ENCODE results near the gene SLC38A8. TPM values are rescaled to one million over a fixed set of nuclear protein-coding genes. Genes with fewer than 3 reads are reported as not detected.
A peak's percentile ranks its signal among the peaks of the same experiment; 100 is the strongest.

Gene SLC38A8
- total RNA-seq, 1 donor from 2014 or later: not detected

DNA sequence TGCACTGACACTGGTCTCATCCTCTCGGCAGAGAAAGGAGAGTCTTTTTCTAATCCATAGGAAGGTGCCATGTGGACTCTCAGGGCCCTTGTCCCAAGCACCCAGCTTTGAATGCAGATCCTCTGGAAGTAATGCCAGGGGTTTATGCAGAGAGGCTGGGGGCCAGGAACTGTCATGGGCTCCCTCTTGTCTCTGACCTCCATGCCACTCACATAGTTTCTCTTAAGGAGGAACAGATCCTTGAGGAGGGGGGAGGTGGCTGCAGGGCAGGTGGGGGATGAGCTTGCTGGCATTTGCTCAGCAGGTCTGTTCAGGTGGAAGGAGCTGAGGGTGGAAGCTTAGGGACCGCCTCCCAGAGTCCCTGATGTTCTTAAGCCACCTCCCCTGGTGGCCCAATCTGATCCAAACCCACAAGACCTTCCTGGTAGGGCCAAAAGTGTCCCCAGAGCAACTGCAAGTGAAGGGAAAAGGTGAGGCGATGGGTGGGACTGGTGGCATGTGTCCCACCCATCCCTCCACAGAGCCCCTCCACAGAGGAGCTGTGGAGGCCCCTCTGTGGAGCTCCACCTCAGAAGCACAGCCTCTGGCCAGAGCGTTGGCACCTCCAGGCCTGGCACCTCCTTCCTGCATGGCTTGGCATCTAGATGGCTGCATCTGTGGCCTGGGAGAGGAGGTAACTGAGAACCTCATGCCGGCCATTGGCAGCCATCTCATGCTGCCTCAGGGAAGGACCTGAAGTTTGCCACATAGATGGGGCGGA is 65.4 kb downstream of the SLC38A8 start:
- H3K4me1 Mint-ChIP-seq: no peaks in the 10 kb centered on the region
- H3K27ac Mint-ChIP-seq: no peak overlapping the region
- H3K9me3 Mint-ChIP-seq: no peaks in the 10 kb centered on the region
- intact Hi-C loops (cut with micrococcal nuclease): no loop called here
- no peaks in the 10 kb centered on the region for H3K36me3 Mint-ChIP-seq (ENCODE audit: low read depth)
- DNase-seq: no peak
- no peak overlapping the region for H3K4me3 Mint-ChIP-seq
- H3K27me3 Mint-ChIP-seq: no peaks in the 10 kb centered on the region

DNA sequence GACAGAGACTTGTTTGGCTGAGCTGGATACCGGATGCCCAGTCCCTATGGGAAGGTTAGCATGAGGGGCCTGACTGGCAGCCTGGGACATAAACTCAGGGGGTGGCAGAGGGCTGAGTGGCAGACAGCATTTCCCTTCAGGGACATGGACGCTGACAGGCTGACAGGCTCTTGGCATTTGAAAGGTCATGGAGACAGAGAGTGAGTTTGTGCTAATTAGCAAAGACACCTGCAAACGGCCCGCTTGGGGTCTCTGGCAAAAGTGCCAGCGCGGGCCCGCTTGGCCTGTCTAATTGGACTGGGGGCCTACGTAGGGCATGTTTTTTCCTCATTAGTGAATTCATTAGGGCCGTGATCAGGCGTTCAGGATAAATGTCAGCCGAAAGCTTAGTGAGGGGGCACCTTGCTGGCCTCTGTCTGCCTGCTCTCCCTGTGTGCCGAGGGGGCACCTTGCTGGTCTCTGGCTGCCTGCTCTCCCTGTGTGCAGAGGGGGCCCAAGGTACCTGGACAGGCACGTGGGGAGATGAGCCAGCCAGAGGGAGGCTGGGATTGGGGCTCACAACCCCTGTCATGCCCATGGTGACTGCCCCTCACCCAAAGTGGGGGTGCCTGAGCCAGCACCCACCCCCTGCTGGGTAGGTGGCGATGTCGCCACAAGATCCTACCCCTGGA is 66.9 kb downstream of the SLC38A8 start:
- intact Hi-C loops (cut with micrococcal nuclease): no loop called here
- Mint-ChIP-seq H3K4me1 (no peaks in the 10 kb centered on the region), H3K4me3 (no peak overlapping the region)

DNA sequence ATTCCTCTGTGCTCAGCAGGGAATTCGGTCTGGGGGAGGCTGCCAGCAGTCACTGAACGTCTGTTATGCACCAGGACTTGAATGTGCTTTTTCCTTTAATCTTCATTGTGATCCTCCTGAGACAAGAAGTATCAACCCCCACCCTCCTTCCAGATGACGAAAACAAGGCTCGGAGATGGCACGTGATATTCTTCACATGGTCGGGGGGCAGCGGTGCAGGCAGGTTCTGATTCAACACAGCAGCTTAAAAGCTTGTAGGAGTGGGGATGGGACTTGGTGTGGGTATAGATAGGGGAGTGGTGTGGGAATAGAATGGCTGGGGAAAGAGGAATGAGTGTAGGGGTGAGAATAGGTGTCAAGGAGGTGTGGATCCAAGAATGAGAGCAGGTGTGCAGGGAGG is 68.1 kb downstream of the SLC38A8 start:
- H3K36me3 Mint-ChIP-seq (ENCODE audit: low read depth): no peaks in the 10 kb centered on the region
- H3K9me3 Mint-ChIP-seq: no peaks in the 10 kb centered on the region
- no peak for DNase-seq
- H3K27me3 Mint-ChIP-seq: peaks cover 7% of the 10 kb centered on the region
- intact Hi-C loops (cut with micrococcal nuclease): no loop called here
- no peaks in the 10 kb centered on the region for H3K4me1 Mint-ChIP-seq
- H3K27ac Mint-ChIP-seq: no peak overlapping the region
- no peak overlapping the region for H3K4me3 Mint-ChIP-seq

More for the DNA sequence above, 66.9 kb downstream of the SLC38A8 start:
- H3K36me3 Mint-ChIP-seq (ENCODE audit: low read depth): no peaks in the 10 kb centered on the region
- H3K27ac Mint-ChIP-seq: no peak overlapping the region
- no peak for DNase-seq
- no peaks in the 10 kb centered on the region for H3K27me3 Mint-ChIP-seq
- H3K9me3 Mint-ChIP-seq: no peaks in the 10 kb centered on the region

DNA sequence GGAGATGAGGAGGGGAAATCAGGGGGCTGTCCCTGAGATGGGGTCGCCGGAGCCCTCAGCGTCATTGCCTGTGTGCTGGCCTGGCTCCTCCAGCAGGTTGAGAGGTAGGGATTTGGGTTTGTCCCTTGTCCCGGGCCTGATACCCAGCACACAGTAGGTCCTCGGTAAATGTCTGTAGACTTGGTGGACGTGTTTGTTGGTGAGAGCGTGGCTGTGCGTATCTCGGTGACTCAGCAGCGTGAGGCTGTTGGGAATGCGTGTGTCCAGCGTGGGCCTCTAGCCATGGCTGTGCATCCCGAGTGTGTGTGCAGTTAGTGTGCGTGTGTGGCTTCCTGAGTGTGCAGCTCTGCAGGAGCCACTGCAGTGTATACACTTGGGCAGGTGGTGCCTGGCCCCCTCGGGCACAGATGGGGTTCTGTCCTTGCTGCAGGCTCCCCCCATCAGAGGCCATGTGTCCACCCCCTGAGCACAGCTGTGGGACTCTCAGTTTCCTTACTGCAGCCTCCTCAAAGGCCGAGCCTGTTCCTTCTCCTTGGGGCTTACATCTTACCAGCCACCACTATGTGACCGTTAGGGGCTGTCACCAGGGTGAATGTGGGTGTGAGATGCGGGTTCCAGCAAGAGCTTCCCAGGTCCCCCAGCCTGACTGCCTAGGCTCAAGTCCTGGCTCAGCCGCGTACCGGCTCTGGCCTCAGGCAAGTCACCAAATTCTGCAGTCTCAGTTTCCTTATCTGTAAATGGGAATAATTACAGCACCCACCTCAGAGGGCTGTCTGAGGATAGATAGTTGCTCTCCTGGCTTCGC is 68.8 kb downstream of the SLC38A8 start:
- Mint-ChIP-seq H3K27ac (no peak overlapping the region), H3K27me3 (peaks cover 11% of the 10 kb centered on the region), H3K9me3 (no peaks in the 10 kb centered on the region), H3K36me3 (ENCODE audit: low read depth) (no peaks in the 10 kb centered on the region), H3K4me1 (peaks cover 3% of the 10 kb centered on the region), H3K4me3 (no peak overlapping the region)
- intact Hi-C loops (cut with micrococcal nuclease): no loop called here
- DNase-seq: no peak

DNA sequence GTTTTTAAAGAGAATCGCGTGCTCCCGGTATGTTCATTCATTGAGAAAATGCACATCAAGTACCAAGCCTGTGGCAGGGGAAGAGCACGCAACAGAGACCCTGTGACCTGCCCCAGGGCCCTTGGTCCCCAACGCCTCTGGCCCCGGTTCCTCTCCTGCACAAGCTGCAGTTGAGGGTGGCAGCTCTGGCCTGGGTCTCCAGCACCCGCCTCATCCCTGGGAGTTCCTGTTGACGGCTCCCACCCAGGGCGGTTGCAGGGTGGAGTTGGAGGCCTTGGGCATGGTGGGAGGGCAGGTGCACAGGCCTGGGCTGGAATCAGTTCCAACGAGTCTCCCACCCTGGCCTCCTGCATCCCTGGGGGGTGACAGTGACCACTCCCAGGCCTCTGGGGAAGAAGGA is 69.5 kb downstream of the SLC38A8 start:
- Mint-ChIP-seq H3K4me3 (no peak overlapping the region), H3K27ac (no peak overlapping the region), H3K4me1 (peaks cover 3% of the 10 kb centered on the region), H3K27me3 (peaks cover 11% of the 10 kb centered on the region), H3K36me3 (ENCODE audit: low read depth) (no peaks in the 10 kb centered on the region), H3K9me3 (no peaks in the 10 kb centered on the region)
- intact Hi-C loops (cut with micrococcal nuclease): no loop called here
- DNase-seq: no peak

DNA sequence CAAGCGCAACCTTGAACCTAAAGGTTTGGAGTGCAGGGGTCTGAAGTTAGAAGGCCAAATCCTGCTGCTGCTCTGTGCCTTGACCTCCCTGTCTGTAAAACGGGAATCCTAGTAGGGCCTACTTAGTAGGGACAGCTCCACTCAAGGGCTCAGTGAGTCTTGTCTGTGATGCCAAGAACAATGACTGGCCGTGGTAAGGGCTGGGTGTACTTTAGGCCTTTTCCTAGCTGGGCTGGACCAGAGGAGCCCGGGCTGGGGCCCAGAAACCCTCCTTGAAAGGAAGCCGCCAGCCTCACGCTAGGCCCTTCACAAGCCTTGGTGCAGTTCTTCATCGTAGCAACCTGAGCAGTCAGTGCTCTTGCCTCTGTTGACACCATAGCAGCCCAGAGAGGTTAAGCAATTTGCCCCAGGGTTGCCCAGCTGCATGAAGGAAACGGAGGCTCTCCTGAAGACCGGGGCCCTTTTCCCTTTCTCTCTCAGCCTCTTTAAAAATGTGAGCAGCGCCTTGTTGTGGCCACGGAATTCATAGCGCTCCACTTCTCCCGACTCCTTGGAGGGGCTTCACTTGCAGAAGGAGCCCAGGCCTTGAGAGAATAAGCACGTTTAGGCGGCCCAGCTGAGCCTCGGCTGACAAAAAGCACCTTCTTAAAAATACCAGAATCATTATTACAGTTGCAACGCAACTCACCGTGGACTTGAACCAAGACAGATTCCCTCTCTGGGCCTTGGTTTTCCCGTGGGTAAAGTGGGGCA is 70.2 kb downstream of the SLC38A8 start:
- DNase-seq: no peak
- intact Hi-C loops (cut with micrococcal nuclease): no loop called here
- peaks cover 15% of the 10 kb centered on the region for H3K27me3 Mint-ChIP-seq
- H3K4me1 Mint-ChIP-seq: peaks cover 4% of the 10 kb centered on the region
- H3K4me3 Mint-ChIP-seq: no peak overlapping the region
- no peaks in the 10 kb centered on the region for H3K9me3 Mint-ChIP-seq
- no peak overlapping the region for H3K27ac Mint-ChIP-seq
- no peaks in the 10 kb centered on the region for H3K36me3 Mint-ChIP-seq (ENCODE audit: low read depth)

DNA sequence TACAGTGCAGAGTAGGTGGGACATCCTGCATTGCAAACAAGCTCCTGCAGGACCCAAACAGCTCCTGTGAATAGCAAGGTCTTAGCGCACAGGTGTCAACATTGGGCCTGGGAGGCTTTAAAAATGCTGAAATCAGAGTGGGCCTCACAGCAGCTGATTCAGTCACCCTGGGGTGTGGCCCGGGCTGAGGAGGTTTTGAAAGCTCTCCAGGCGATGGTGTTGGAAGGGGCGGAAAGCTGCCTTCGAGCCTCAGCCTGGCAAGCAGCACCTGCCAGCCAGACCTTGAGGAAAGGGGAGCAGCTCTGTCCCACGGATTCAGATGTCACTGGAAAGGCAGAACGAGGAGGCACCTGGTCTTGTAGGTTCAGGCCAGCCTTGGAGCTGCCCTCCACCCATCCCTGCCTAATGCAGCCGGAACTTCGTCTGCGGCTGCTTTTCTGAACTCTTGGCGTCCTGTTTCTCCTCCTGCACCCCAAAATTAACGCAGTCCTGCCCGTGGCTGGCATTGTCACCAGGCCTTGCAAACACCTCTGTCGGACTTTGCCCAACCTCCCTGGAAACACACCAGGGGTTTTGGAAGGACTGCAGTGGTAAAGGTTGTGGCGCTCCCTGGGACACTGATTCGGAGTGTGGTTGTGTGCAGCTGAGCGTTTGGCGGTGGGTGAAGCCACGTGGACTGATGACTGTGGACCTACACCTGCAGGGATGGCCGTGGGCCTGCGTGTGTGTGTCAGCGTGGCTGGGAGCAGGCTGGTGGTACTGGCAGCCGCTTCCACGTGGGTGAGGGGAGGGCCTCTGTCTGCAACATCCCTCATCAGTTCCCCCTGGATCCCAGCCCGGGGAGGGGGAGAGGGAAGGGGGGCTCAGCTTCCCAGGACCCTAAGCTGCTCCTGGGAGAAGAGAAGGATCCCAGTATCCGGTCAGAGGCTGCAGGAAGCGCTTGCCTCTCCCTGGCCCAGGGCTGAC is 71.1 kb downstream of the SLC38A8 start:
- H3K27me3 Mint-ChIP-seq: peaks cover 15% of the 10 kb centered on the region
- H3K27ac Mint-ChIP-seq: no peak overlapping the region
- H3K9me3 Mint-ChIP-seq: no peaks in the 10 kb centered on the region
- no peak for DNase-seq
- intact Hi-C loops (cut with micrococcal nuclease): no loop called here
- no peak overlapping the region for H3K4me3 Mint-ChIP-seq
- peaks cover 4% of the 10 kb centered on the region for H3K4me1 Mint-ChIP-seq
- no peaks in the 10 kb centered on the region for H3K36me3 Mint-ChIP-seq (ENCODE audit: low read depth)

DNA sequence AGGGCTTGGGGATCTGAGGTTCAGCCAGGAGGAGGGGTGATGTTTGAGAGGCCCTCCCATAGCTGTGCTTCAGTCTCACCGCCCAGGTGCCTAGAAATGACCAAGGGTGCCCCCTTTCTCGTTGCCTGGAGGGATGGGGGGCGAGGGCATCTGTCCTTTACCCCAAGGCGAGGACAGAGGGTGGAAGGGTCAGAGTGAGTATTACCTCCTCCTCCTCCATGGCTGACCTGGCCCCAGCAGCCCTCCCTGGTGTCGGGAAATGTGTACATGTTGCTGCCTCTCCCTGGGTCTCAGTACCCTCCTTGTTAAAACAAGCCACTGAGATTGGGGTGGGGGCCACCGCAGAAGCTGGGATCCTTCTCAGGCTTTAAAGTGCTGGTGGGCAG is 72.2 kb downstream of the SLC38A8 start:
- Mint-ChIP-seq H3K4me1 (peaks cover 4% of the 10 kb centered on the region), H3K9me3 (no peaks in the 10 kb centered on the region), H3K27me3 (peaks cover 15% of the 10 kb centered on the region), H3K4me3 (no peak overlapping the region), H3K36me3 (ENCODE audit: low read depth) (no peaks in the 10 kb centered on the region), H3K27ac (no peak overlapping the region)
- intact Hi-C loops (cut with micrococcal nuclease): no loop called here
- no peak for DNase-seq

DNA sequence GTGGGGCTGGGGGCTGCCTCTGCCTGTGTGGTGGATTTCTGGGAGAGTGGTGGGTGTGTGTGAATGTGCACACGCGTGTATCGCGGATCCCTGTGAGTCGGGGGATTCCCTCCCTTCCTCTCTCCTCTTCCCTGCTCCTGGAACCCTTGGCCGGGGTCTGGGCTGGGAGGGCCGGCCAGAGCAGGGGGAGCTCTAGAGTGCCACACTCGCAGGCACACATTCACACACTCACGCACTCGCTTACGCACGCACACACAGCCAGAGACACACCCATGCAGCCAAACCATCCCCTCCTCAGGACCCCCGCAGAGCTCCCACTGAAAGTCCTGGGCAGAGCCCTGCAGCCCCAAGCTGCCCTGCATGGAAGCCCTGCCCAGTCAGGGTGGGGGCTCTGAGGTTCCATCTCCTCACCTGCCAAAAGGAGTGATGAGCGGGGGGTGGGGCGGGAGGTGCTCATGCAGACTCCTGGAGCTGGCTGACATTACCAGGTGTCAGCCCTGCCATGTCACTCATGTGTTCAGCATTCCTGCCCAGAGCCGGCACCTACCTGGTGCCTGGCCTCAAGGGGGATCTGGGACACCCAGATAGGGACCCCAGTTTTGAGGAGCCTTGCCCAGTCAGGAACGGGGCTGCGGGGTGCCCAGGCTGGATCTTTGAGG is 72.7 kb downstream of the SLC38A8 start:
- intact Hi-C loops (cut with micrococcal nuclease): no loop called here
- Mint-ChIP-seq H3K27me3 (peaks cover 15% of the 10 kb centered on the region), H3K27ac (no peak overlapping the region), H3K9me3 (no peaks in the 10 kb centered on the region), H3K4me1 (peaks cover 4% of the 10 kb centered on the region), H3K4me3 (no peak overlapping the region), H3K36me3 (ENCODE audit: low read depth) (no peaks in the 10 kb centered on the region)
- DNase-seq: no peak

DNA sequence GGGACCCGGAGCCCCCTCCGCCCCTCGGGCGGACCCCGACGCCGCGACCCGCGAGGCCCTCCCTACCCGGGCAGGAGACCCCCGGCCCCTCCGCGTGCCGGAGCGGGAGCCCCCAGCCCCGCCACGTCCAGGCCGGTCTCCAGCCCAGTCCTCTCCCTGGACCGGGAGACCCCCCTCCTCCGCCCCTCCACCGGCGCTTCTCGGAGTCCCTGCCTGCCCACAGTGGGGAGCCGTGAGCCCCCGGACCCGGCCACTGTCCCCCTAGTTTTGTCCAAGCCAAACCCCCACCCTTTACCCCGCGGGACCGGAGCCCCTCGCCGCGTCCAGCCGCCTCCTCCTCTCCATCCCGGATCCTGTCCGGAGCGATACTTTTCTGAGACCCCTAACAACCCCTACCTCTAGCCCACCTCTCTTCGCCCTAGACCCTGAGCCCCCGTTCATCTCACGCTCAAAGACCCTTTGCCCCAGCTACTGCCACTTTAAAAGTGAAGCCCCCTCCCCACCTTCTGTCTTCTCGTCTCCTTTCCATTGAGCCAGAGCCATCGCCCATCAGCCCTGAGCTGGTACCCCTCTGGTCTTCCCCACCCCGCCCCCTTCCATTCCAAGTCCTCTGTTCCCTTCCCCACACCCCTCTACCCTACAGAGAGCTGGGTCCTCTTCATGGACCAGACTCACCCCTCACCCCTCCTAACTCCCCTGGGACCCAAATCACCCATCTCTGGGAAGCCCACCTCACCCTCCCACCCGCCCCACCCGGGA is 73.5 kb downstream of the SLC38A8 start:
- H3K36me3 Mint-ChIP-seq (ENCODE audit: low read depth): no peaks in the 10 kb centered on the region
- no peak overlapping the region for H3K27ac Mint-ChIP-seq
- DNase-seq: no peak
- intact Hi-C loops (cut with micrococcal nuclease): no loop called here
- peaks cover 15% of the 10 kb centered on the region for H3K27me3 Mint-ChIP-seq
- no peak overlapping the region for H3K4me3 Mint-ChIP-seq
- H3K9me3 Mint-ChIP-seq: no peaks in the 10 kb centered on the region
- H3K4me1 Mint-ChIP-seq: peaks cover 4% of the 10 kb centered on the region

DNA sequence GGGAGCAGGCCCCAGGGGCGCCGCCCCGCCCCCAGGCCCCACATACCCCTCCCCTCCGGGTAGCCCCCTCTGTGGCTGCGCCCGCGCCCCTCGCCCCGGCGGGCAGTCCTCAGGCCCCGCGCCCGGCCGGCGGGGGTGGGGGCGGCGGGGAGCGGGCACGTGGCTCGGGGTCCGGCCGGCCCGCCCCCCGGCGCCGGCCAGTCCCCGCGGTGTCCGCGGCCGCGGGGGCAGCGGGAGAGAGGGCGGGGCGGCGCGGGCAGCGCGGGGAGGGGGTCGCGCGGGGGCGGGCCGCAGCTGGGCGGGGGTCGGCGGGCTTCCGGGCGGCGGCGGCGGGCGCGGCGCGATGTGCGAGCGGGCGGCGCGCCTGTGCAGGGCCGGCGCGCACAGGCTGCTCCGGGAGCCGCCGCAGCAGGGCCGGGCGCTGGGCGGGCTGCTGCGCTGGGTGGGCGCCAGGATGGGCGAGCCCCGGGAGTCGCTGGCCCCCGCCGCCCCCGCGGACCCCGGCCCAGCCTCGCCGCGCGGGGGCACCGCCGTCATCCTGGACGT is 74.2 kb downstream of the SLC38A8 start:
- Mint-ChIP-seq H3K27ac (no peak overlapping the region), H3K4me3 (no peak overlapping the region), H3K27me3 (peaks cover 15% of the 10 kb centered on the region), H3K9me3 (no peaks in the 10 kb centered on the region), H3K36me3 (ENCODE audit: low read depth) (no peaks in the 10 kb centered on the region), H3K4me1 (peaks cover 4% of the 10 kb centered on the region)
- DNase-seq: no peak
- intact Hi-C loops (cut with micrococcal nuclease): no loop called here

DNA sequence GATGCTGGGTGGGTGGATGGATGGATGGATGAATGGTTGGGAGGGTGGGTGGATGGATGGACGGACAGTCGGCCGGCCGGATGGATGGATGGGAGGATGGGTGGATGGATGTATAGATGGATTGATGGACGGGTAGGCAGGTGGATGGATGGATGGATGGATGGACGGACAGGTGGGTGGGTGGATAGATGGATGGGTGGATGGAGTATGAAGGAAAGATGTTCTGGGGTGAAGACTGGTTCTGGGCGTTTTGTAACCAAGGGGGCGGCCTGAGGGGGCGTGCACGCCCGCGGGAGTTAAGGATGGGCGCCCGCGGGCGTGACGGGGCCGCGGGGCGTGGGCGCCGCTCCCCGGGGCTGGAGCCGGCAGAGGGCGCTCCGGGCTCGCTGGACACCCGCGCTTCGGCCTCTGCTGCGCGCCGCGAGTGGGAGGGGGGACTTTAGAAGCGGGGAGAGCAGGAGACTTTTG is 74.7 kb downstream of the SLC38A8 start, which contains the start of gene NECAB2:
Gene NECAB2, plus strand, starts transcription at position 407 of the 468 bp plus-strand sequence. CDS start 405 bp downstream, outside the sequence.
- Mint-ChIP-seq H3K27ac (no peak within 1 kb of the TSS), H3K9me3 (no peaks in the 10 kb centered on the region), H3K4me3 (peak within 1 kb of the TSS; percentile 11), H3K4me1 (peaks cover 4% of the 10 kb centered on the region), H3K27me3 (peaks cover 15% of the 10 kb centered on the region), H3K36me3 (ENCODE audit: low read depth) (no peaks in the 10 kb centered on the region)
- DNase-seq: peak; percentile 67
- intact Hi-C loops (cut with micrococcal nuclease): no loop called here
